Esophagus muscularis mucosa (tissue), 4 donors: Measurements from ENCODE around the gene RAB33A. TPM values are rescaled to one million over a fixed set of nuclear protein-coding genes. Genes with fewer than 3 reads are reported as not detected.

ENCODE experiments used
- DNase-seq: peaks from one replicate; pipeline ENCODE4 v3.0.0-alpha.2; 2017; ENCODE audit errors: extremely low spot score
- H3K27ac ChIP-seq, 4 donors: fragments of 200-600 bp; sonication (generic); replicated peaks in 1 of 4; 1 replicate in 3 of 4; 2 replicates in 1 of 4; pipeline ENCODE4 v1.5.1; 2016 to 2019; ENCODE audit warnings: mild to moderate bottlenecking in 1 of 4
- H3K27me3 ChIP-seq, 4 donors: fragments of 200-600 bp; sonication (generic); one replicate each; pipeline versions ENCODE4 v1.5.1 to v1.6.0; 2016 to 2019
- H3K36me3 ChIP-seq, 4 donors: fragments of 200-600 bp; sonication (generic); one replicate each; pipeline ENCODE4 v1.5.1; 2016 to 2019
- H3K4me1 ChIP-seq, 4 donors: fragments of 200-600 bp; sonication (generic); one replicate each; pipeline ENCODE4 v1.5.1; 2016 to 2019
- H3K4me3 ChIP-seq, 4 donors: fragments of 200-600 bp; sonication (generic); 1 replicate in 2 of 4; 2 replicates in 2 of 4; pipeline ENCODE4 v1.5.1; 2016 to 2019; ENCODE audit warnings: mild to moderate bottlenecking in 4 of 4, moderate library complexity in 1 of 4
- H3K9me3 ChIP-seq, 4 donors: fragments of 200-600 bp; sonication (generic); 1 replicate in 3 of 4; 2 replicates in 1 of 4; pipeline ENCODE4 v1.5.1; 2016 to 2019
- EP300 ChIP-seq: sonication (generic); formaldehyde crosslinking; IDR thresholded peaks from one replicate; pipeline ENCODE4 v1.6.1; 2017; ENCODE audit warnings: antibody characterized with exemption
- POLR2A ChIP-seq: fragments of 450-650 bp; IDR thresholded peaks from one replicate; pipeline ENCODE4 v1.6.1; 2017; ENCODE audit warnings: antibody characterized with exemption, moderate library complexity, mild to moderate bottlenecking, low read depth
- POLR2AphosphoS5 ChIP-seq, 2 donors: sonication (generic); formaldehyde crosslinking; IDR thresholded peaks; one replicate each; pipeline ENCODE4 v1.6.1; 2017; ENCODE audit warnings: antibody characterized with exemption in 2 of 2
- WGBS: methylation state at CpG from one replicate; pipeline ENCODE4 v1.1.5; 2018; 5-methylcytosine and 5-hydroxymethylcytosine counted together
- intact Hi-C: fragments of 100-400 bp; cut with DNase I; formaldehyde crosslinking; loops from one replicate; pipeline ENCODE4 v1.15.1; 2023
- total RNA-seq, 4 donors: library from RNA; depleted of rRNA; stranded (reverse); fragments of >200 nt; gene quantifications; one replicate each; pipeline versions ENCODE4 v1.1.0 to v1.2.1, GENCODE V29; 2016
- TF ChIP-seq, protein P1 (sequence below), 3 experiments: fragments of 200-600 bp in 2 of 3; fragments of 450-650 bp in 1 of 3; sonication (generic) in 2 of 3; IDR thresholded peaks; one replicate each; pipeline ENCODE4 v1.5.1; 2017 to 2019; ENCODE audit warnings: antibody characterized with exemption in 3 of 3, mild to moderate bottlenecking in 2 of 3, moderate library complexity in 1 of 3

RAB33A gene
- total RNA-seq, 4 donors from 2014 or later = 0.23 to 1.3 (median 0.91) TPM; not detected in 1

DNA sequence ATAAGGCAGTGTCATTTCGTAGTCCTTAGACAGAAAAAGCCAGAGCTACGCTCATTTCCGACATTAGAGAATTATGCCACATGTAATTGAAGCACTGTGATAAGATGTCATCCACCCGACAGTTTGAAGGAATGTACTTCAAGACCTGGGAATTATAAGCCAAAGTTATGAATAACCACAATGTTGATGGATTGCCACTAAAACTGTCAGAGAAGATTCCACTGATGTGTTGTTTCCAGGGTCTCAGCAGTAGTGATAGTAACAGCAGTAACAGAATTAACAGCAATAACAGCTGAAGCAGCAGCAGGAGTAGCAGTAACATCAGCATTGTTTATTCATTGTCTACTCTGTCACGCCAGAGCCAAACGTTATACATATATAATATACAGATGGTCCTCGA, 24.7 kb downstream of the RAB33A start:
- Histone ChIP-seq H3K36me3 (no peaks in the 10 kb centered on the region), H3K27me3 (no peaks in the 10 kb centered on the region), H3K4me1 (no peaks in the 10 kb centered on the region), H3K4me3 (no peak overlapping the region), H3K27ac (no peak overlapping the region), H3K9me3 (no peaks in the 10 kb centered on the region)
- WGBS = 65% methylated on average over 7 of the region's 7 CpGs
- intact Hi-C loops = loop anchor here (10.0 kb wide), 1 partner anchor 592 kb away; no protein-coding TSS in a partner anchor
- no peak for DNase-seq
- no peak for TF ChIP-seq POLR2AphosphoS5 (IDR thresholded peaks at IDR 0.05)
- no peak for TF ChIP-seq POLR2A

DNA sequence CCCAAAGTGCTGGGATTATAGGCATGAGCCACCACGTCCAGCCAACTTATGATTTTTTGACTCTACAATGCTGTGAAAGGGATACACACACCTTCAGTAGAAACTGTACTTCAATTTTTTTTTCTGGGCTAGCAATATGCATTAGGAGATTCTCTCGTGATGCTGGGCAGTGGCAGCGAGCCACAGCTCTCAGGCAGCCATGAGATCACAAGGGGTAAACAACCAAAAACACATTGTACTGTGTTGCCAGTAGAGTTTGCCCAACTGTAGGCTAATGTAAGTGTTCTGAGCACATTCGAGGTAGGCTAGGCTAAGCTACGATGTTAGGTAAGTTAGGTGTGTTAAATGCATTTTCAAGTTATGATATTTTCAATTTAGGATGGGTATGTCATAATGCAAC, 25.7 kb downstream of the RAB33A start:
- DNase-seq = no peak
- WGBS = 79% methylated on average over 5 of the region's 5 CpGs
- no peak for TF ChIP-seq POLR2AphosphoS5 (IDR thresholded peaks at IDR 0.05)
- TF ChIP-seq, protein P1, sequence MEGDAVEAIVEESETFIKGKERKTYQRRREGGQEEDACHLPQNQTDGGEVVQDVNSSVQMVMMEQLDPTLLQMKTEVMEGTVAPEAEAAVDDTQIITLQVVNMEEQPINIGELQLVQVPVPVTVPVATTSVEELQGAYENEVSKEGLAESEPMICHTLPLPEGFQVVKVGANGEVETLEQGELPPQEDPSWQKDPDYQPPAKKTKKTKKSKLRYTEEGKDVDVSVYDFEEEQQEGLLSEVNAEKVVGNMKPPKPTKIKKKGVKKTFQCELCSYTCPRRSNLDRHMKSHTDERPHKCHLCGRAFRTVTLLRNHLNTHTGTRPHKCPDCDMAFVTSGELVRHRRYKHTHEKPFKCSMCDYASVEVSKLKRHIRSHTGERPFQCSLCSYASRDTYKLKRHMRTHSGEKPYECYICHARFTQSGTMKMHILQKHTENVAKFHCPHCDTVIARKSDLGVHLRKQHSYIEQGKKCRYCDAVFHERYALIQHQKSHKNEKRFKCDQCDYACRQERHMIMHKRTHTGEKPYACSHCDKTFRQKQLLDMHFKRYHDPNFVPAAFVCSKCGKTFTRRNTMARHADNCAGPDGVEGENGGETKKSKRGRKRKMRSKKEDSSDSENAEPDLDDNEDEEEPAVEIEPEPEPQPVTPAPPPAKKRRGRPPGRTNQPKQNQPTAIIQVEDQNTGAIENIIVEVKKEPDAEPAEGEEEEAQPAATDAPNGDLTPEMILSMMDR (IDR thresholded peaks at IDR 0.05) = no peak
- no peak for TF ChIP-seq POLR2A
- TF ChIP-seq EP300 = no peak
- no peaks in the 10 kb centered on the region for H3K4me1 ChIP-seq
- no peak overlapping the region for H3K4me3 ChIP-seq
- H3K36me3 ChIP-seq = no peaks in the 10 kb centered on the region
- no peaks in the 10 kb centered on the region for H3K27me3 ChIP-seq
- H3K9me3 ChIP-seq = no peaks in the 10 kb centered on the region
- intact Hi-C loops = loop anchor here (10.0 kb wide), 1 partner anchor 593 kb away; no protein-coding TSS in a partner anchor
- no peak overlapping the region for H3K27ac ChIP-seq

- TF ChIP-seq, protein P1 (IDR thresholded peaks at IDR 0.05) = no peak
- TF ChIP-seq POLR2A (no peak), POLR2AphosphoS5 (IDR thresholded peaks at IDR 0.05) (no peak), EP300 (no peak)
- Histone ChIP-seq H3K4me1 (no peaks in the 10 kb centered on the region), H3K27ac (no peak overlapping the region), H3K36me3 (peaks cover 0 to 8% (median 0%) of the 10 kb centered on the region in 4 donors), H3K4me3 (no peak overlapping the region), H3K9me3 (no peaks in the 10 kb centered on the region), H3K27me3 (no peaks in the 10 kb centered on the region)
- no peak for DNase-seq
- intact Hi-C loops = no loop called here
- 64% methylated on average over 1 of the region's 1 CpG for WGBS
These were observed 32.9 kb downstream of the RAB33A start for GRCh38 chrX:130204647-130205046.

DNA sequence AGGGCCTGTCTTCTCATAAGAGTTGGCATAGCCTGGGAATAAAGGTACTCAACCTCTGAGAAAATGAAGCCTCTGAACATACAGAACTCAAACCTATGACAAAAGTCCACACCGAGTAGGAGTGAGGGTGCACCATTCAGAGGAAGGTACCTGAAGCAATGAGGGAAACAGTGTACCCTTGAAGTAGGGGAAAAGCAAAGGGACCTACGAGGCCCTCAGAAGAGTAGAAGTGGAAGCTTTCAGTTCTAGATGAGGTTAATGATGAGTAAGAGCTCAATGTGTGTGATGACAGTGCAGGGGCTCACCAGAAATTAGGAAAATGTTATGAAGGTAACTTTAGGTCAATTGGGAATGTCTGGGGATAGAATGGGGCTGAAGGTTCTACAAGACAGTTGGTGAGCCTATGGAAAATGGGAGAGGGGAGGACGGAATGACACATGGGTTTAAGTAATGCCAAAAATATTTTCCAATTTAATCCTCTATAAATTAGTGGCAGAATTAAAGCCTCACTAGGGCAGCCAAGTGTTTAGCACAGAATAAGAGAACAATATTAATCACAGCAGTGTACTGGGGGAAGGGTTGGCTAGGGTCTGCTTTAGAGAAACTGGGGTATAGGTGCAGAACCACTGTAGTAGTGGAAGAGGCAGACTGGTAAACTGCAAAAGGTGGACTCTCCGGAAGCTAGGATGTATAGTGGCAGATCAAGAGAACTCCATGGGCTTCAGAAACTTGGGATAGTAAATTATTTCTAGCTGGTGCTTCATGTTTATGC, 39.8 kb downstream of the RAB33A start:
- WGBS = 67% methylated on average over 4 of the region's 4 CpGs
- H3K9me3 ChIP-seq = no peaks in the 10 kb centered on the region
- intact Hi-C loops = no loop called here
- DNase-seq = no peak
- peaks cover 0 to 30% (median 11%) of the 10 kb centered on the region in 4 donors for H3K36me3 ChIP-seq
- no peak overlapping the region for H3K4me3 ChIP-seq
- no peak for TF ChIP-seq EP300
- TF ChIP-seq POLR2A = no peak
- TF ChIP-seq, protein P1 (IDR thresholded peaks at IDR 0.05) = no peak
- TF ChIP-seq POLR2AphosphoS5 (IDR thresholded peaks at IDR 0.05) = no peak
- no peak overlapping the region for H3K27ac ChIP-seq
- H3K4me1 ChIP-seq = no peaks in the 10 kb centered on the region
- no peaks in the 10 kb centered on the region for H3K27me3 ChIP-seq

- no peaks in the 10 kb centered on the region for H3K4me1 ChIP-seq
- WGBS = 77% methylated on average over 1 of the region's 1 CpG
- H3K27ac ChIP-seq = no peak overlapping the region
- no peaks in the 10 kb centered on the region for H3K9me3 ChIP-seq
- peaks cover 0 to 30% (median 11%) of the 10 kb centered on the region in 4 donors for H3K36me3 ChIP-seq
- TF ChIP-seq POLR2AphosphoS5 (IDR thresholded peaks at IDR 0.05) (no peak), POLR2A (no peak)
- no peaks in the 10 kb centered on the region for H3K27me3 ChIP-seq
- no peak for DNase-seq
- H3K4me3 ChIP-seq = no peak overlapping the region
- intact Hi-C loops = no loop called here
These were observed 40.6 kb downstream of the RAB33A start for GRCh38 chrX:130212371-130212770.
